H1 (cell line): ENCODE results near the gene HS6ST3. TPM values are rescaled to one million over a fixed set of nuclear protein-coding genes. Genes with fewer than 3 reads are reported as not detected.

ENCODE experiments used
- CTCF ChIA-PET: fragments of 300-600 bp; sonication (Branson Sonifier 250); formaldehyde crosslinking; loops from one replicate; lab custom pipeline; 2021; ENCODE audit not compliant: partially characterized antibody; lab: Charles Lee
- POLR2A ChIA-PET: fragments of 300-600 bp; sonication (Branson Sonifier 250); formaldehyde crosslinking; loops from one replicate; lab custom pipeline; 2021; ENCODE audit warnings: inconsistent platforms; ENCODE audit not compliant: partially characterized antibody; lab: Charles Lee
- DNase-seq, 2 experiments: peaks; one replicate each; pipeline versions ENCODE4 v3.0.0 to v3.0.0-alpha.2; 2010 to 2022; ENCODE audit warnings: low spot score in 2 of 2, low read depth in 1 of 2, mixed read lengths in 1 of 2
- FAIRE-seq: peaks from 2 replicates; lab custom pipeline; 2011; peaks lifted over from hg19 to GRCh38; lab: Jason Lieb, UNC
- H2AFZ ChIP-seq: 2 replicates; pipeline ENCODE4 v1.8.1; 2012; ENCODE audit warnings: low read length, inconsistent platforms
- H2AK5ac ChIP-seq: 2 replicates; pipeline ENCODE4 v1.6.1; 2013; ENCODE audit warnings: low read depth, low read length
- H2BK120ac ChIP-seq: replicated peaks from 2 replicates; pipeline ENCODE3; 2013; ENCODE audit warnings: low read depth, low read length, inconsistent platforms
- H2BK12ac ChIP-seq: 2 replicates; pipeline ENCODE4 v1.6.1; 2013; ENCODE audit warnings: low read depth, low read length
- H2BK15ac ChIP-seq: 2 replicates; pipeline ENCODE4 v1.6.1; 2013; ENCODE audit warnings: low read length
- H2BK20ac ChIP-seq: 2 replicates; pipeline ENCODE4 v1.6.1; 2013; ENCODE audit warnings: low read length
- H2BK5ac ChIP-seq: 2 replicates; pipeline ENCODE4 v1.6.1; 2013; ENCODE audit warnings: low read depth, low read length
- H3K14ac ChIP-seq: 2 replicates; pipeline ENCODE4 v1.6.1; 2013; ENCODE audit warnings: inconsistent platforms; ENCODE audit not compliant: insufficient read length
- H3K18ac ChIP-seq: 2 replicates; pipeline ENCODE4 v1.6.1; 2013; ENCODE audit warnings: low read length; ENCODE audit errors: extremely low read depth
- H3K23ac ChIP-seq: 2 replicates; pipeline ENCODE4 v1.6.1; 2013; ENCODE audit warnings: inconsistent platforms; ENCODE audit not compliant: insufficient read length
- H3K23me2 ChIP-seq: 2 replicates; pipeline ENCODE4 v1.6.1; 2013; ENCODE audit warnings: low read depth, low read length
- H3K27ac ChIP-seq: 2 replicates; pipeline ENCODE4 v1.6.1; 2011; ENCODE audit warnings: low read depth, low read length, inconsistent platforms
- H3K27me3 ChIP-seq, 4 experiments: replicated peaks in 1 of 4; 1 replicate in 1 of 4; 2 replicates in 3 of 4; pipeline versions ENCODE4 v1.6.1 to v1.8.1; 2011 to 2013; ENCODE audit warnings: low read length in 3 of 4, mild to moderate bottlenecking in 3 of 4, inconsistent platforms in 2 of 4, mixed read lengths in 2 of 4, moderate library complexity in 1 of 4; ENCODE audit not compliant: control insufficient read depth in 3 of 4, insufficient read depth in 3 of 4; ENCODE audit errors: extremely low read depth in 1 of 4
- H3K36me3 ChIP-seq, 4 experiments: 2 replicates each; pipeline versions ENCODE4 v1.6.1 to v1.8.1; 2011 to 2013; ENCODE audit warnings: mild to moderate bottlenecking in 4 of 4, low read length in 3 of 4, moderate library complexity in 2 of 4, control low read depth in 1 of 4, inconsistent platforms in 1 of 4; ENCODE audit not compliant: insufficient read depth in 4 of 4, control insufficient read depth in 2 of 4
- H3K4ac ChIP-seq: replicated peaks from 2 replicates; pipeline ENCODE3; 2013; ENCODE audit warnings: low read length, low read depth, mixed read lengths, inconsistent platforms; ENCODE audit not compliant: insufficient read length
- H3K4me1 ChIP-seq, 4 experiments: replicated peaks in 1 of 4; 1 replicate in 1 of 4; 2 replicates in 3 of 4; pipeline versions ENCODE4 v1.6.1 to v1.8.1; 2011 to 2013; ENCODE audit warnings: low read length in 3 of 4, inconsistent platforms in 2 of 4, mixed read lengths in 1 of 4; ENCODE audit not compliant: insufficient read depth in 4 of 4, control insufficient read depth in 3 of 4
- H3K4me2 ChIP-seq, 2 experiments: 2 replicates each; pipeline versions ENCODE4 v1.6.1 to v1.8.1; 2011 to 2013; ENCODE audit warnings: low read depth in 2 of 2, low read length in 2 of 2, control low read depth in 1 of 2, inconsistent platforms in 1 of 2, mild to moderate bottlenecking in 1 of 2; ENCODE audit not compliant: insufficient read depth in 1 of 2
- H3K4me3 ChIP-seq, 4 experiments: fragments of 200-600, 300-600 bp in 1 of 4; sonication (generic), shearing (Covaris generic), sonication (Bioruptor Twin) in 1 of 4; 2 replicates each; pipeline versions ENCODE4 v1.5.1 to v1.8.1; 2011 to 2016; ENCODE audit warnings: low read length in 4 of 4, low read depth in 3 of 4, control low read depth in 2 of 4, inconsistent platforms in 2 of 4, mild to moderate bottlenecking in 2 of 4, mixed read lengths in 1 of 4, moderate library complexity in 1 of 4; ENCODE audit not compliant: insufficient read depth in 2 of 4; ENCODE audit errors: extremely low read depth in 1 of 4
- H3K56ac ChIP-seq: replicated peaks from 2 replicates; pipeline ENCODE3; 2013; ENCODE audit warnings: low read depth, mild to moderate bottlenecking, mixed read lengths, low read length, inconsistent platforms; ENCODE audit not compliant: insufficient read length
- H3K79me1 ChIP-seq: 2 replicates; pipeline ENCODE4 v1.6.1; 2013; ENCODE audit warnings: low read depth, low read length, control low read depth
- H3K79me2 ChIP-seq, 2 experiments: 2 replicates each; pipeline versions ENCODE4 v1.6.1 to v1.8.1; 2012 to 2013; ENCODE audit warnings: low read length in 2 of 2, mild to moderate bottlenecking in 2 of 2, inconsistent platforms in 1 of 2; ENCODE audit not compliant: insufficient read depth in 2 of 2, control insufficient read depth in 1 of 2
- H3K9ac ChIP-seq, 4 experiments: replicated peaks in 1 of 4; 1 replicate in 1 of 4; 2 replicates in 3 of 4; pipeline versions ENCODE4 v1.6.1 to v1.8.1; 2011 to 2013; ENCODE audit warnings: low read depth in 3 of 4, low read length in 3 of 4, control low read depth in 2 of 4, mild to moderate bottlenecking in 2 of 4, moderate library complexity in 2 of 4, inconsistent platforms in 1 of 4; ENCODE audit errors: extremely low read depth in 1 of 4
- H3K9me3 ChIP-seq, 2 experiments: 2 replicates each; pipeline versions ENCODE4 v1.6.1 to v1.8.1; 2012 to 2013; ENCODE audit warnings: mild to moderate bottlenecking in 2 of 2, moderate library complexity in 2 of 2, control low read depth in 1 of 2, inconsistent platforms in 1 of 2, low read depth in 1 of 2, low read length in 1 of 2, mixed read lengths in 1 of 2; ENCODE audit not compliant: insufficient read depth in 2 of 2
- H4K20me1 ChIP-seq, 2 experiments: replicated peaks in 1 of 2; 2 replicates each; pipeline versions ENCODE3 to v1.8.1; 2011 to 2013; ENCODE audit warnings: inconsistent platforms in 2 of 2, low read length in 2 of 2, mild to moderate bottlenecking in 1 of 2; ENCODE audit not compliant: insufficient read depth in 2 of 2, control insufficient read depth in 1 of 2
- H4K5ac ChIP-seq: 2 replicates; pipeline ENCODE4 v1.6.1; 2013; ENCODE audit warnings: low read length, low read depth, mixed read lengths, inconsistent platforms; ENCODE audit not compliant: insufficient read length
- H4K8ac ChIP-seq: 2 replicates; pipeline ENCODE4 v1.8.0; 2013; ENCODE audit warnings: mild to moderate bottlenecking, moderate library complexity, low read length, inconsistent platforms; ENCODE audit not compliant: insufficient read depth; ENCODE audit errors: extremely low read depth
- H4K91ac ChIP-seq: replicated peaks from 2 replicates; pipeline ENCODE3; 2013; ENCODE audit warnings: low read length, mixed read lengths, inconsistent platforms; ENCODE audit not compliant: insufficient read length
- CBX8 ChIP-seq: fragments of 300-800, 300-1000 bp; sonication (generic); IDR thresholded peaks from 2 replicates; pipeline ENCODE4 v1.7.1; 2016; ENCODE audit warnings: low read depth, low read length, borderline replicate concordance
- CTCF ChIP-seq, 3 experiments: IDR thresholded peaks; 1 replicate in 2 of 3; 2 replicates in 1 of 3; pipeline versions ENCODE4 v1.5.1 to v1.6.1; 2011; ENCODE audit warnings: low read length in 3 of 3, mild to moderate bottlenecking in 3 of 3, inconsistent platforms in 2 of 3, low read depth in 1 of 3, moderate library complexity in 1 of 3; ENCODE audit not compliant: insufficient read depth in 1 of 3; ENCODE audit errors: control extremely low read depth in 1 of 3
- RAD21 ChIP-seq, 2 experiments: IDR thresholded peaks in 1 of 2; conservative IDR thresholded peaks in 1 of 2; 2 replicates each; pipeline ENCODE4 v1.6.1; 2011; ENCODE audit warnings: low read depth in 2 of 2, low read length in 2 of 2, improper control_type of control experiment in 1 of 2, inconsistent platforms in 1 of 2, mild to moderate bottlenecking in 1 of 2, moderate library complexity in 1 of 2
- WGBS, 2 experiments: shearing (Covaris generic) in 1 of 2; methylation state at CpG; one replicate each; pipeline versions ENCODE4 v1.1.6 to v1.1.7; 2013 to 2015; ENCODE audit warnings: low lambda C conversion rate in 2 of 2, mixed read lengths in 2 of 2, inconsistent platforms in 1 of 2, low coverage in 1 of 2, missing lambda C conversion rate in 1 of 2; ENCODE audit not compliant: insufficient replicate concordance in 2 of 2, insufficient coverage in 1 of 2, insufficient read length in 1 of 2; ENCODE audit errors: extremely low coverage in 1 of 2, missing lambda C conversion rate in 1 of 2; 5-methylcytosine and 5-hydroxymethylcytosine counted together
- polyA plus RNA-seq, 7 experiments: library from polyadenylated mRNA; depleted of rRNA in 3 of 7; stranded (reverse) in 5 of 7; unstranded in 2 of 7; fragments of >200 nt in 5 of 7; fragments of 200-250 nt in 2 of 7; gene quantifications; 1 replicate in 5 of 7; 2 replicates in 1 of 7; 4 replicates in 1 of 7; pipeline versions ENCODE4 v1.2.1 to v1.2.3, GENCODE V29; 2011 to 2013; ENCODE audit warnings: missing spikeins in 2 of 7, mixed read lengths in 2 of 7
- total RNA-seq: library from RNA; stranded (reverse); fragmentation: NEBNext Ultra II Directional; extraction: Animal tissue kit (Norgen Biotek cat#: 25700); gene quantifications from 2 replicates; pipeline ENCODE4 v1.2.1, GENCODE V29; 2021

The HS6ST3 gene
- total and polyA plus RNA-seq, 2 of the 8 experiments (the other 6 are each of a cell fraction or from before 2014, with no cell fraction given): 0.45 to 1.2 TPM

GRCh38 chr13:96796091-96796633, 706.3 kb downstream of the HS6ST3 start:
- no peaks in the 10 kb centered on the region for H3K36me3 ChIP-seq
- no peak overlapping the region for H2BK120ac ChIP-seq
- H3K4ac ChIP-seq: no peak overlapping the region
- no peak overlapping the region for H3K56ac ChIP-seq
- DNase-seq: no peak
- no peak overlapping the region for H3K9ac ChIP-seq
- ChIA-PET CTCF (interaction anchor here (1.0 to 1.7 kb wide), 3 partner anchors 12 to 76 kb away, joined by 3 to 5 read pairs (median 4); no protein-coding TSS in a partner anchor), POLR2A (no interaction called here)
- no peak overlapping the region for H4K8ac ChIP-seq
- H3K9me3 ChIP-seq: no peaks in the 10 kb centered on the region
- no peak overlapping the region for H2BK20ac ChIP-seq
- no peak overlapping the region for H3K23ac ChIP-seq
- no peak overlapping the region for H3K14ac ChIP-seq
- H4K20me1 ChIP-seq: no peaks in the 10 kb centered on the region
- 88% methylated on average over 2 of the region's 2 CpGs; no CpG with 5 or more reads in 1 of the 2 experiments for WGBS, 2 experiments
- H3K4me3 ChIP-seq: no peak overlapping the region
- TF ChIP-seq RAD21 (IDR thresholded peaks at IDR 0.05 in 1 of 2, conservative IDR thresholded peaks at IDR 0.05 in 1 of 2; ENCODE audit: low read depth in 2 of 2, low read length in 2 of 2) (peak; percentile 30 to 38), CBX8 (no peak), CTCF (IDR thresholded peaks at IDR 0.05; ENCODE audit: control extremely low read depth in 1 of 3, insufficient read depth in 1 of 3, low read depth in 1 of 3, low read length in 3 of 3) (peak in 1 of 3 experiments; percentile 25; a peak in 2 of 4 replicates)
- FAIRE-seq: no peak
- H4K91ac ChIP-seq: no peak overlapping the region
- H3K18ac ChIP-seq: no peak overlapping the region
- H3K4me2 ChIP-seq: no peak overlapping the region
- H2BK12ac ChIP-seq: no peak overlapping the region
- no peak overlapping the region for H2BK15ac ChIP-seq
- no peaks in the 10 kb centered on the region for H3K23me2 ChIP-seq
- H2AFZ ChIP-seq: no peak overlapping the region
- no peaks in the 10 kb centered on the region for H3K79me1 ChIP-seq
- no peak overlapping the region for H2BK5ac ChIP-seq
- no peaks in the 10 kb centered on the region for H3K4me1 ChIP-seq
- H3K79me2 ChIP-seq: no peaks in the 10 kb centered on the region
- H3K27me3 ChIP-seq: no peaks in the 10 kb centered on the region; a peak in 1 of 7 replicates
- no peak overlapping the region for H3K27ac ChIP-seq
- no peak overlapping the region for H2AK5ac ChIP-seq
- no peak overlapping the region for H4K5ac ChIP-seq
